Thyroid gland (tissue), 4 donors: ENCODE data around the gene DDX50. TPM values are rescaled to one million over a fixed set of nuclear protein-coding genes. Genes with fewer than 3 reads are reported as not detected.
A peak's percentile ranks its signal among the peaks of the same experiment; 100 is the strongest.

Experiments
- DNase-seq, 2 donors: peaks; one replicate each; pipeline ENCODE4 v3.0.0-alpha.2; 2019
- H3K27ac ChIP-seq, 3 donors: fragments of 200-600 bp; sonication (generic); 1 replicate in 2 of 3; 2 replicates in 1 of 3; pipeline ENCODE4 v1.5.1; 2016 to 2019; ENCODE audit warnings: mild to moderate bottlenecking in 1 of 3, moderate library complexity in 1 of 3
- H3K27me3 ChIP-seq: fragments of 200-600 bp; sonication (generic); one replicate; pipeline ENCODE4 v1.5.1; 2019
- H3K36me3 ChIP-seq, 2 donors: fragments of 200-600 bp; sonication (generic); one replicate each; pipeline ENCODE4 v1.5.1; 2016 to 2019
- H3K4me1 ChIP-seq, 2 donors: fragments of 200-600 bp; sonication (generic); one replicate each; pipeline ENCODE4 v1.5.1; 2017 to 2019
- H3K4me3 ChIP-seq, 3 donors: fragments of 200-600 bp; sonication (generic); replicated peaks in 1 of 3; 1 replicate in 2 of 3; 2 replicates in 1 of 3; pipeline ENCODE4 v1.5.1; 2016; ENCODE audit warnings: mild to moderate bottlenecking in 1 of 3
- H3K9me3 ChIP-seq: fragments of 200-600 bp; sonication (generic); one replicate; pipeline ENCODE4 v1.5.1; 2017
- POLR2A ChIP-seq, 2 donors: fragments of 450-650 bp; IDR thresholded peaks; one replicate each; pipeline ENCODE4 v1.6.1; 2017; ENCODE audit warnings: antibody characterized with exemption in 2 of 2, mild to moderate bottlenecking in 2 of 2, moderate library complexity in 1 of 2
- WGBS, 2 donors: methylation state at CpG; one replicate each; pipeline ENCODE4 v1.1.5; 2017; 5-methylcytosine and 5-hydroxymethylcytosine counted together
- intact Hi-C: fragments of 100-400 bp; cut with DNase I; formaldehyde crosslinking; loops from one replicate; pipeline ENCODE4 v1.15.1; 2023
- total RNA-seq, 4 donors: library from RNA; depleted of rRNA; stranded (reverse); fragments of >200 nt; gene quantifications; one replicate each; pipeline ENCODE4 v1.2.3, GENCODE V29; 2016
- TF ChIP-seq, protein P1 (sequence below), 6 experiments: fragments of 200-600 bp in 3 of 6; fragments of 450-650 bp in 3 of 6; sonication (generic) in 3 of 6; IDR thresholded peaks; one replicate each; pipeline ENCODE4 v1.5.1; 2016 to 2019; ENCODE audit warnings: antibody characterized with exemption in 6 of 6, mild to moderate bottlenecking in 2 of 6, inconsistent platforms in 1 of 6, moderate library complexity in 1 of 6

The DDX50 gene, protein sequence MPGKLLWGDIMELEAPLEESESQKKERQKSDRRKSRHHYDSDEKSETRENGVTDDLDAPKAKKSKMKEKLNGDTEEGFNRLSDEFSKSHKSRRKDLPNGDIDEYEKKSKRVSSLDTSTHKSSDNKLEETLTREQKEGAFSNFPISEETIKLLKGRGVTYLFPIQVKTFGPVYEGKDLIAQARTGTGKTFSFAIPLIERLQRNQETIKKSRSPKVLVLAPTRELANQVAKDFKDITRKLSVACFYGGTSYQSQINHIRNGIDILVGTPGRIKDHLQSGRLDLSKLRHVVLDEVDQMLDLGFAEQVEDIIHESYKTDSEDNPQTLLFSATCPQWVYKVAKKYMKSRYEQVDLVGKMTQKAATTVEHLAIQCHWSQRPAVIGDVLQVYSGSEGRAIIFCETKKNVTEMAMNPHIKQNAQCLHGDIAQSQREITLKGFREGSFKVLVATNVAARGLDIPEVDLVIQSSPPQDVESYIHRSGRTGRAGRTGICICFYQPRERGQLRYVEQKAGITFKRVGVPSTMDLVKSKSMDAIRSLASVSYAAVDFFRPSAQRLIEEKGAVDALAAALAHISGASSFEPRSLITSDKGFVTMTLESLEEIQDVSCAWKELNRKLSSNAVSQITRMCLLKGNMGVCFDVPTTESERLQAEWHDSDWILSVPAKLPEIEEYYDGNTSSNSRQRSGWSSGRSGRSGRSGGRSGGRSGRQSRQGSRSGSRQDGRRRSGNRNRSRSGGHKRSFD
- 10 to 100 TPM; 36.3 to 51.3 (median 41.7) TPM for total RNA-seq

DNA sequence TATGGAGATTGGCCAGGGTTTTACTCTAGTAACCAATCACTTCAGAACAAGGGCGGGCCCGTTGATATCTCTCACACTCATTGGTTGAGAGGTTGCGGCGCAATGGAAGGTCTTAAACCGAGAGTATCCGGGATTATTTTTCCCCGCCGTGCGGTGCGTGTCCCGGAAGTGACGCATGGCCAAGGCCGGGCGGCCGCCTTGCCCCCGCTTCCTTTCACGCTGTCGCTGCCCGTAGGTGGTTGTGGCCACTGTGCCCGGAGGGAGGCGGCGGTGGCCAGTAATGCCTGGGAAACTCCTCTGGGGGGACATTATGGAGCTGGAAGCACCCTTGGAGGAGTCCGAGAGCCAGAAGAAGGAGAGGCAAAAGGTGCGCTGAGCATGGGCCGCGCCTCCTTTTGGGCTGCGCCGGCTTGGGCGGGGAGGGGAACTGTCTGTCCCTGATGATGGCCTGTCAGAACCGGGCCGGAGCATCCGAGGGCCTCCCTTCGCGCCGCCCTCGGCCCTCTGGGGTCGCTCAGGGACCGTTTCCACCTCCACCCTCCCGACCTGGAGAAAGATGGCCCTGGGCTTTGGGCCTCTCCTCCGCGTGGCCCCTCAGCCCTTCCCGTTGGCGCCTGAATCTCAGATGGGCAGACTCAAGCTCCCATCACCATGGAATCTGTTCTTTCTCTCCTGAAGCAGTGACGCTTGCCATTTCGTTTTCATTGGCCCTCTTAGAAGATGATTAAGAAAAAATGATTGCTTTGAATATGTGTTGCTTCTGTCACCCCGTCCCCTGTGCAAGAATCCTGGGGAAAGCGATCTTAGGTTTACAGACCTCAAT lies at the start of gene DDX50:
DDX50 (plus strand) TSS at position 211 of the 823 bp plus-strand sequence; CDS start at position 281, 70 bp downstream.
- 1% methylated on average over 28 to 43 of the region's 47 CpGs for WGBS, 2 donors
- peak within 1 kb of the TSS; percentile 99 to 100 (median 99) for H3K27ac ChIP-seq
- intact Hi-C loops: no loop called here

DNA sequence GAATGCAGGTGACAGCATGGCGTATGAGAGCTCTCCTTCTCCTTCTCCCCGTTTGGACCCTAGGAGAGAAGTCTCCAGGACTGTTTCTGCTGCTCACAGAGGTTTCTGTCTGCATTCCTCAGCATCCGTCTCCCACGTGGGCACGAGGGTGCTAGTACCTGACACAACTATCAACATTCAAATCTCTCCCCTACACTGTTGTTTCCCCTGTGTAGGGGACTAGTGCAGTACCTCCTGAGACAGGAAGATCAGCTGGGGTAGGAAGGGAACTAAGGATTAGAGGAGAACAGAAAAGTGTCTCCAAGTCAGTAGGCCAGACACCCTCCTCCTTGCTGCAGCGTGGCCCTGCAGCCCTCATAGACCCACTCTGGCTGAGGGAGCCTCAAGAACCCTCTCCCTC lies 44.8 kb upstream of the DDX50 start:
- intact Hi-C loops: no loop called here
- no peak for DNase-seq
- 64% methylated on average over 6 of the region's 6 CpGs for WGBS, 2 donors
- no peaks in the 10 kb centered on the region for H3K36me3 ChIP-seq
- TF ChIP-seq POLR2A (IDR thresholded peaks at IDR 0.05): no peak
- TF ChIP-seq, protein P1, sequence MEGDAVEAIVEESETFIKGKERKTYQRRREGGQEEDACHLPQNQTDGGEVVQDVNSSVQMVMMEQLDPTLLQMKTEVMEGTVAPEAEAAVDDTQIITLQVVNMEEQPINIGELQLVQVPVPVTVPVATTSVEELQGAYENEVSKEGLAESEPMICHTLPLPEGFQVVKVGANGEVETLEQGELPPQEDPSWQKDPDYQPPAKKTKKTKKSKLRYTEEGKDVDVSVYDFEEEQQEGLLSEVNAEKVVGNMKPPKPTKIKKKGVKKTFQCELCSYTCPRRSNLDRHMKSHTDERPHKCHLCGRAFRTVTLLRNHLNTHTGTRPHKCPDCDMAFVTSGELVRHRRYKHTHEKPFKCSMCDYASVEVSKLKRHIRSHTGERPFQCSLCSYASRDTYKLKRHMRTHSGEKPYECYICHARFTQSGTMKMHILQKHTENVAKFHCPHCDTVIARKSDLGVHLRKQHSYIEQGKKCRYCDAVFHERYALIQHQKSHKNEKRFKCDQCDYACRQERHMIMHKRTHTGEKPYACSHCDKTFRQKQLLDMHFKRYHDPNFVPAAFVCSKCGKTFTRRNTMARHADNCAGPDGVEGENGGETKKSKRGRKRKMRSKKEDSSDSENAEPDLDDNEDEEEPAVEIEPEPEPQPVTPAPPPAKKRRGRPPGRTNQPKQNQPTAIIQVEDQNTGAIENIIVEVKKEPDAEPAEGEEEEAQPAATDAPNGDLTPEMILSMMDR (IDR thresholded peaks at IDR 0.05): no peak
- H3K4me3 ChIP-seq: no peak overlapping the region
- no peaks in the 10 kb centered on the region for H3K27me3 ChIP-seq
- H3K27ac ChIP-seq: no peak overlapping the region
- H3K4me1 ChIP-seq: no peaks in the 10 kb centered on the region
- no peaks in the 10 kb centered on the region for H3K9me3 ChIP-seq

More for the DNA sequence above, at the start of gene DDX50:
- Histone ChIP-seq H3K4me1 (peaks cover 6 to 11% of the 10 kb centered on the region in 2 donors), H3K36me3 (no peaks in the 10 kb centered on the region), H3K4me3 (peak within 1 kb of the TSS; percentile 68 to 70 (median 69)), H3K9me3 (no peaks in the 10 kb centered on the region), H3K27me3 (no peaks in the 10 kb centered on the region)
- DNase-seq: peak; percentile 98 to 99
- peak; percentile 68 to 79 for TF ChIP-seq POLR2A (IDR thresholded peaks at IDR 0.05)
- TF ChIP-seq, protein P1 (IDR thresholded peaks at IDR 0.05): peak in 4 of 6 experiments; percentile 7 to 24 (median 16)

DNA sequence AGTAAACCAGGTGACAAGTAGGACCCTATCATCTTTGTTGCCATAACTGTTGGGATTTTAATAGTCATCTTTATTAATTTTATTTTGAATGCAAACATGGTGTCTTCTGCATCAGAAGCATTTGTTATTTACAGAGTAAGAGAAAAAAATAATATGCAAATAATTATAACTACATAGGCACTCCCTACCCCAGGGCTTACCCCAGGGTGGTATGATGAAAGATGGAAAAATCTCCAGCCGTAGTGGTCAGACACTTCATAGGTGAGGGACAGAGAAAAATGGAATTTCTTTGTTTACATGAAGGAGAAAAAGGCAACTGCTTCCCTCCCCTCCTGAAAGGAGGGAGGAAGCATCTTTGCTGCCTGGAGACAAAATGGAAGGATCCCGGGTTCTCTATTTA lies 44.1 kb upstream of the DDX50 start:
- intact Hi-C loops: no loop called here
- Histone ChIP-seq H3K4me3 (no peak overlapping the region), H3K4me1 (no peaks in the 10 kb centered on the region), H3K27me3 (no peaks in the 10 kb centered on the region), H3K27ac (no peak overlapping the region), H3K9me3 (no peaks in the 10 kb centered on the region), H3K36me3 (no peaks in the 10 kb centered on the region)
- 81 to 87% methylated on average over 2 of the region's 2 CpGs for WGBS, 2 donors
- DNase-seq: no peak
- no peak for TF ChIP-seq POLR2A (IDR thresholded peaks at IDR 0.05)
- TF ChIP-seq, protein P1 (IDR thresholded peaks at IDR 0.05): no peak

DNA sequence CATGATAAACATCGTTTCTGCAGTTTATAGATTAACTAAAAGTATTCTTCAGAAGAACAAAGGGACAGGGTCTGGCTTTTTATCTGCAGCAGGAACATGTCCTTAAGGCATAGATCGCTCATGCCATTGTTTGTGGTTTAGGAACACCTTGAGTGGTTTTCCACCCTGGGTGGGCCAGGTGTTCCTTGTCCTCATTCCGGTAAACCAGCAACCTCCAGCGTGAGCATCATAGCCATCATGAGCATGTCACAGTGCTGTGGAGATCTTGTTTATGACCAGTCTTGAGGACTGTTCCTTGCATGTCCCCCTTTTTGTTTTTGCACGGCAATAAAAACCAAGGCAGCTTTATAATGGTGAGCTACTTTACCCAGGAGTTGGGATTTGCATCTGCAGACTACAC lies 39.9 kb upstream of the DDX50 start:
- 93 to 97% methylated on average over 5 of the region's 5 CpGs for WGBS, 2 donors
- DNase-seq: no peak
- Histone ChIP-seq H3K9me3 (no peaks in the 10 kb centered on the region), H3K4me1 (no peaks in the 10 kb centered on the region), H3K36me3 (no peaks in the 10 kb centered on the region), H3K27me3 (no peaks in the 10 kb centered on the region), H3K4me3 (no peak overlapping the region), H3K27ac (no peak overlapping the region)
- intact Hi-C loops: no loop called here
- TF ChIP-seq POLR2A (IDR thresholded peaks at IDR 0.05): no peak
- TF ChIP-seq, protein P1 (IDR thresholded peaks at IDR 0.05): no peak
